Panc1 (cell line): ENCODE results near the gene CRTC1. TPM values are rescaled to one million over a fixed set of nuclear protein-coding genes. Genes with fewer than 3 reads are reported as not detected.

Experiments used
- ATAC-seq: fragments of 200-7000 bp; cut with Tn5 transposase; 2 replicates; pipeline ENCODE4 v1.9.1; 2020; ENCODE audit warnings: mild to moderate bottlenecking, moderate library complexity
- BruUV-seq: library from RNA; stranded (reverse); fragments of 400-500 nt; replicated peaks from 2 replicates; lab custom pipeline; 2021; lab: Mats Ljungman, UMichigan
- CTCF ChIA-PET: fragments of 300-600 bp; sonication (Branson Sonifier 250); formaldehyde crosslinking; loops from one replicate; lab custom pipeline; 2022; ENCODE audit warnings: antibody characterized with exemption; lab: Charles Lee
- POLR2A ChIA-PET: fragments of 300-600 bp; sonication (Branson Sonifier 250); formaldehyde crosslinking; loops from one replicate; lab custom pipeline; 2022; ENCODE audit warnings: antibody characterized with exemption; lab: Charles Lee
- DNase-seq: peaks from one replicate; pipeline ENCODE4 v3.0.0-alpha.2; 2010; ENCODE audit warnings: low read depth, low spot score
- H3K27ac ChIP-seq: 2 replicates; pipeline ENCODE4 v1.5.1; 2011; ENCODE audit warnings: mild to moderate bottlenecking, low read length, inconsistent platforms
- H3K27me3 ChIP-seq: fragments of 200-500 bp; sonication (Bioruptor generic); 2 replicates; pipeline ENCODE4 v1.6.0; 2014; ENCODE audit warnings: low read length, inconsistent platforms; ENCODE audit not compliant: control insufficient read depth, insufficient read depth
- H3K36me3 ChIP-seq: fragments of 200-500 bp; sonication (Bioruptor generic); 2 replicates; pipeline ENCODE4 v1.5.1; 2014; ENCODE audit warnings: inconsistent platforms, mild to moderate bottlenecking, low read length, moderate library complexity; ENCODE audit not compliant: control insufficient read depth, insufficient read depth
- H3K4me1 ChIP-seq: 2 replicates; pipeline ENCODE4 v1.5.1; 2011; ENCODE audit warnings: inconsistent platforms, mild to moderate bottlenecking, low read length, moderate library complexity; ENCODE audit not compliant: control insufficient read depth, insufficient read depth
- H3K4me3 ChIP-seq, 2 experiments: 2 replicates each; pipeline ENCODE4 v1.5.1; 2011 to 2012; ENCODE audit warnings: low read depth in 2 of 2, low read length in 2 of 2, mild to moderate bottlenecking in 2 of 2, inconsistent platforms in 1 of 2, moderate library complexity in 1 of 2
- H3K9me3 ChIP-seq: fragments of 200-500 bp; sonication (Bioruptor generic); 2 replicates; pipeline ENCODE4 v1.5.1; 2014; ENCODE audit warnings: low read depth, mild to moderate bottlenecking, inconsistent platforms, low read length, moderate library complexity; ENCODE audit not compliant: control insufficient read depth, insufficient read depth
- POLR2AphosphoS5 ChIP-seq: IDR thresholded peaks from 2 replicates; pipeline ENCODE4 v1.6.1; 2012; ENCODE audit warnings: mild to moderate bottlenecking, low read depth, low read length, moderate library complexity
- REST ChIP-seq, 2 experiments: IDR thresholded peaks; 2 replicates each; pipeline ENCODE4 v1.6.1; 2011 to 2012; ENCODE audit warnings: low read depth in 2 of 2, control low read depth in 1 of 2, low read length in 1 of 2, mild to moderate bottlenecking in 1 of 2, moderate library complexity in 1 of 2; ENCODE audit not compliant: insufficient read depth in 1 of 2
- SIN3A ChIP-seq: IDR thresholded peaks from 2 replicates; pipeline ENCODE4 v1.6.1; 2012; ENCODE audit warnings: low read depth, mild to moderate bottlenecking, low read length, moderate library complexity, borderline replicate concordance; ENCODE audit not compliant: insufficient read depth
- TCF7L2 ChIP-seq: IDR thresholded peaks from 2 replicates; pipeline ENCODE4 v1.6.1; 2011; ENCODE audit warnings: mild to moderate bottlenecking, low read depth, low read length, inconsistent platforms
- in situ Hi-C: cut with HindIII; loops from 2 replicates; pipeline ENCODE4 v1.10.0; 2016; ENCODE audit warnings: low sequenced_read_pairs, low pct_unique_long_range_greater_than_20kb
- intact Hi-C: fragments of 100-400 bp; cut with micrococcal nuclease; formaldehyde crosslinking; loops from one replicate; pipeline ENCODE4 v1.10.0; 2022; ENCODE audit not compliant: unreplicated experiment
- total RNA-seq: library from RNA; stranded (reverse); gene quantifications from one replicate; pipeline ENCODE4 v1.2.1, GENCODE V29; 2021; ENCODE audit not compliant: unreplicated experiment
- TF ChIP-seq, protein P1 (sequence below): fragments of 450-650 bp; IDR thresholded peaks from 2 replicates; pipeline ENCODE4 v1.5.1; 2017; ENCODE audit warnings: mild to moderate bottlenecking

Gene CRTC1
- total RNA-seq, 1 experiment from 2014 or later: 18.2 TPM

DNA sequence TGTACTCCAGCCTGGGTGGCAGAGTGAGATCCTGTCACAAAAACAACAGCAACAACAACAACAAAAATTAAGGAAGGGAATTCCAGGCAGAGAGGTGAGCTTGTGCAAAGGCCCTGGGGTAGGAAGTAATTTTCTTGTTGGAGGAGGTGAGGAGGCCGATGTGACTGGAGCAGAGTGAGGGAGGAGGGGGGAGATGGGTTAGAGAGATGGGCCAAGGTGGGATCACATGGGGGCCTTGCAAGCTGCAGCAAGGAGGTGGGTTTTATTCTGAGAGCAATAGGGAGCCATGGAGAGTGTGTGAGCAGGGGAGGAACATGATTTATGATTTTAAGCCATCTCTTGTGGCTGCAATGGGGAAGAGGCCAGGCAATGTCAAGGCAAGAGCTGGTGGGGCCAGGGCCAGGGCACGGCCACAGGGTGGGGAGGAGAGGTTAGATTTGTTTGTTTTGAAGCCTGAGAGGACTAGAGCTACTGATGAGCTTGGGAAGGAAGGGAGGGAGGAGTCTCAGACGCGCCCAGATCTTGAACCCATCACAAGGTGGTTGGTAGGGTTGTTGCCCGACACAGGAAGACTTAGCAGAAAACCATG is 120.2 kb downstream of the CRTC1 start:
- H3K4me3 ChIP-seq: no peak overlapping the region
- in situ Hi-C loops (no loop called here), intact Hi-C loops (no loop called here)
- ChIA-PET POLR2A (no interaction called here), CTCF (no interaction called here)
- no peaks in the 10 kb centered on the region for H3K27me3 ChIP-seq
- no peak for ATAC-seq
- no peak for DNase-seq
- H3K4me1 ChIP-seq: no peaks in the 10 kb centered on the region
- H3K27ac ChIP-seq: no peak overlapping the region
- no peaks in the 10 kb centered on the region for H3K36me3 ChIP-seq
- H3K9me3 ChIP-seq: no peaks in the 10 kb centered on the region
- BruUV-seq: no TSS peak
- TF ChIP-seq TCF7L2 (no peak), SIN3A (no peak), POLR2AphosphoS5 (no peak), REST (IDR thresholded peaks at IDR 0.05; ENCODE audit: insufficient read depth in 1 of 2, low read depth in 2 of 2, low read length in 1 of 2) (no peak)
- TF ChIP-seq, protein P1, sequence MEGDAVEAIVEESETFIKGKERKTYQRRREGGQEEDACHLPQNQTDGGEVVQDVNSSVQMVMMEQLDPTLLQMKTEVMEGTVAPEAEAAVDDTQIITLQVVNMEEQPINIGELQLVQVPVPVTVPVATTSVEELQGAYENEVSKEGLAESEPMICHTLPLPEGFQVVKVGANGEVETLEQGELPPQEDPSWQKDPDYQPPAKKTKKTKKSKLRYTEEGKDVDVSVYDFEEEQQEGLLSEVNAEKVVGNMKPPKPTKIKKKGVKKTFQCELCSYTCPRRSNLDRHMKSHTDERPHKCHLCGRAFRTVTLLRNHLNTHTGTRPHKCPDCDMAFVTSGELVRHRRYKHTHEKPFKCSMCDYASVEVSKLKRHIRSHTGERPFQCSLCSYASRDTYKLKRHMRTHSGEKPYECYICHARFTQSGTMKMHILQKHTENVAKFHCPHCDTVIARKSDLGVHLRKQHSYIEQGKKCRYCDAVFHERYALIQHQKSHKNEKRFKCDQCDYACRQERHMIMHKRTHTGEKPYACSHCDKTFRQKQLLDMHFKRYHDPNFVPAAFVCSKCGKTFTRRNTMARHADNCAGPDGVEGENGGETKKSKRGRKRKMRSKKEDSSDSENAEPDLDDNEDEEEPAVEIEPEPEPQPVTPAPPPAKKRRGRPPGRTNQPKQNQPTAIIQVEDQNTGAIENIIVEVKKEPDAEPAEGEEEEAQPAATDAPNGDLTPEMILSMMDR: no peak

DNA sequence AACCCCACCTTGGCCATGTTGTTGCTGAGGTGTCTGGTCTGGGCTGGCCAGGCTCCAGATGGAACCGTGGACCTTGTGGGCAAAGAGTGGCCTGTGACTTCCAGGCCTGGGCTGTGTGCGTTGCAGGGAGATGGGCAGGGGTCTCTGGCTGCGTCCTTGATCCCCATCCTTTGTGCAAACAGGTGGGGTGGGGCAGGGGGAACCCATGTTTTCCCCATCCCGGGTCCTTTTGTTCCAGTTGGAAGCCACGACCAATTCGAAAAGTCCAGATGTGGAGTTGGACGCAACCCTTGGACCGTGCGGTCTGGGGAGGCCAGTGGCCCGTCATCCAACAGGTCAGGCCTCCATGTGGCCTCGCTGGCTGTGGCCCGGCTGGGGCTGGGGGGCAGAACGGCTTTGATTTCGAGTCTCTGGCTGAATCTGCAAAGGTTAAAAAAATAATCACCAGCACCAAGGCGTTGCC is 120.7 kb downstream of the CRTC1 start:
- DNase-seq: no peak
- no TSS peak for BruUV-seq

More for the DNA sequence above, 120.7 kb downstream of the CRTC1 start:
- Histone ChIP-seq H3K4me1 (no peaks in the 10 kb centered on the region), H3K36me3 (no peaks in the 10 kb centered on the region), H3K27ac (no peak overlapping the region), H3K9me3 (no peaks in the 10 kb centered on the region), H3K27me3 (no peaks in the 10 kb centered on the region), H3K4me3 (no peak overlapping the region)
- in situ Hi-C loops: no loop called here
- no peak for ATAC-seq
- intact Hi-C loops: no loop called here
- CTCF ChIA-PET: no interaction called here
- TF ChIP-seq, protein P1: no peak
- no peak for TF ChIP-seq POLR2AphosphoS5
- no peak for TF ChIP-seq REST (IDR thresholded peaks at IDR 0.05; ENCODE audit: insufficient read depth in 1 of 2, low read depth in 2 of 2, low read length in 1 of 2)
- POLR2A ChIA-PET: no interaction called here
